NCI-H1417 treated with DMSO at 0.1 percent for 48 hours (cell line): Measurements from ENCODE around the gene DISP2.

Source experiments
- DNase-seq: peaks from one replicate; lab custom pipeline; 2025; lab: John Stamatoyannopoulos, UW

The DISP2 gene

GRCh38 chr15:40363611-40364010 lies 5.6 kb downstream of the DISP2 start:
- no peak for DNase-seq

DNA sequence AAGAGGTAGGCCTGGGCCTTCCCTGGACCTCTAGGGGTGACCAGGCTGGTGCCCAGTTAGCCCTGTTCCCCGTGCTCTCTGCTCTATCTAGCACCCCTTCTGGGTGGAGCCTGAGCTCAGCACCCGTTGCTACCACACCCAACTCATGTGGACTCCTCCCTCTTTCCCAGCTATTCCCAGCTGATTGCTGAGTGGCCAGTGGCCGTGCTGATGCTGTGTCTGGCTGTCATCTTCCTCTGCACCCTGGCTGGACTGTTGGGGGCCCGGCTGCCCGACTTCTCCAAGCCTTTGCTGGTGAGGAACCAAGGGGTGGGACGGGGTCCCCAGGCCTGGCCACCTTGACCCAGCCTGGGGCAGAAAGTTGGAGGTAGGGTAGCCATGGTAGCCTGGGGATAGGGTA lies 6.2 kb downstream of the DISP2 start:
- no peak for DNase-seq

GRCh38 chr15:40365016-40365415 lies 7.0 kb downstream of the DISP2 start:
- no peak for DNase-seq

DNA sequence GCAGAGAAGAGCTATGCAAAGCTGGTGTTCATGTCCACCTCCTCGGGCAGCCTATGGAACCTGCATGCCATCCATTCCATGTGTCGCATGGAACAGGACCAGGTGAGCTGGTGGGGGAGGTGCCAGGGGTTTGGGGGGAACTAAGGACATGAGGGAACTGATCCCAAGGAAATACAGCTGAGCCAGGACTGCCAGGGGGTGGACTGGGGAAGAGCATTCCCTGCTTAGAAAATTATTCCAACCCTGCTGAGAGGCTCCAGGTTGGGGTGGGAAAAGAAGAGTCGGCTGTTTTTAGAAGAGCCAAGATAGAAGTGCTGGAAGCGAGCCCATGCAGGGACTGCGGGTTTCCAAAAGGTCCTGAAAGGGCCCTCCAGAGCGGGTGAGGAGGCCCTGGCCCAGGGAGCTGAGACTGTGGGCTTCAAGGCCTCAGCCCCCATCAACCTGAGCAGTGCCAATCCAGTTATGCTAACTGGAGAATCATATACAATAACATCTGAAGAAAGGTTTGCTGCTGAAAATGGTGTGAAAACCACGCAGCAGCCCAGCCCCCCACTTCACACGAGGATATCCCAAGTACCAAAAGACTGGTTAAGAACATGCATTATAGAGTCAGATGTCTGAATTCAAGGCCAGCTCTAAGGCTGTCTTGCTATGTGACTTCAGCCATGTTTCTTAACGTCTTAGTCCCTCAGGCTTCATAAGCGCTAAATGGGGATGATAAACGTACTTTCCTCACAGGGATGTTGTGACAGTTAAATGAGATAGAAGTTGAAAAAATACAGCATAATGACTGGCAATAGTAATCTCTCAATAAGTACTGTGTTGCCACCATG lies 7.8 kb downstream of the DISP2 start:
- DNase-seq = no peak

GRCh38 chr15:40366457-40367370 lies 8.7 kb downstream of the DISP2 start:
- DNase-seq = no peak

DNA sequence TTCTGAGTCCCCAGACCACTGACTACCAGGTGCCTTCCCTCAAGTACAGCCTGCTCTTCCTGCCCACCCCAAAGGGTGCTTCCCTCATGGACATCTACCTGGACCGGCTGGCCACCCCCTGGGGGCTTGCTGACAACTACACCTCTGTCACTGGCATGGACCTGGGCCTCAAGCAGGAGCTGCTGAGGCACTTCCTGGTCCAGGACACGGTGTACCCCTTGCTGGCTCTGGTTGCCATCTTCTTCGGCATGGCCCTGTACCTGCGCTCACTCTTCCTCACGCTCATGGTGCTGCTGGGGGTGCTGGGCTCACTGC lies 9.3 kb downstream of the DISP2 start:
- DNase-seq = no peak

- no peak for DNase-seq
Measured at GRCh38 chr15:40367686-40368611, 9.9 kb downstream of the DISP2 start.

DNA sequence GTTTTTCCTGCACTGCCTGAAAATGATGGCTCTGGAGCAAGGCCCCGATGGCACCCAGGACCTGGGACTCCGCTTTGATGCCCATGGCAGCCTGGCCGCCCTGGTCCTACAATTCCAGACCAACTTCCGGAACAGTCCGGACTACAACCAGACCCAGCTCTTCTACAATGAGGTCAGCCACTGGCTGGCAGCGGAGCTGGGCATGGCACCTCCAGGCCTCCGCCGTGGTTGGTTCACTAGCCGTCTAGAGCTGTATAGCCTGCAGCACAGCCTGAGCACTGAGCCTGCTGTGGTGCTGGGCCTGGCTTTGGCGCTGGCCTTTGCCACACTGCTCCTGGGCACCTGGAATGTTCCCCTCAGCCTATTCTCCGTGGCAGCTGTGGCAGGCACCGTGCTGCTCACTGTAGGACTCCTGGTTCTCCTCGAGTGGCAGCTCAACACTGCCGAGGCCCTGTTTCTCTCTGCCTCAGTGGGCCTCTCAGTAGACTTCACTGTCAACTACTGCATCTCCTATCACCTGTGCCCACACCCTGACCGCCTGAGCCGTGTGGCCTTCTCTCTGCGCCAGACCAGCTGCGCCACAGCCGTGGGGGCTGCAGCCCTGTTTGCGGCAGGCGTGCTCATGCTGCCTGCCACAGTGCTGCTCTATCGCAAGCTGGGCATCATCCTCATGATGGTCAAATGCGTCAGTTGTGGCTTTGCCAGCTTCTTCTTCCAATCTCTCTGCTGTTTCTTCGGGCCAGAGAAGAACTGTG lies 10.9 kb downstream of the DISP2 start:
- DNase-seq = no peak

DNA sequence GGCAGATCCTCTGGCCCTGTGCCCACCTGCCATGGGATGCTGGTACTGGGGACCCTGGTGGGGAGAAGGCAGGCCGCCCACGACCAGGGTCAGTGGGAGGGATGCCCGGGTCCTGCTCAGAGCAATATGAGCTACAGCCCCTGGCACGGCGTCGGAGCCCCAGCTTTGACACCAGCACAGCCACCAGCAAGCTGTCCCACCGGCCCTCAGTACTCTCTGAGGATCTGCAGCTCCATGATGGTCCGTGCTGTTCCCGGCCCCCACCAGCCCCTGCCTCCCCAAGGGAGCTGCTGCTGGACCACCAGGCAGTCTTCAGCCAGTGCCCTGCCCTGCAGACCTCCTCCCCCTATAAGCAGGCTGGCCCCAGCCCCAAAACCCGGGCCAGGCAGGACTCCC lies 11.5 kb downstream of the DISP2 start:
- no peak for DNase-seq

DNA sequence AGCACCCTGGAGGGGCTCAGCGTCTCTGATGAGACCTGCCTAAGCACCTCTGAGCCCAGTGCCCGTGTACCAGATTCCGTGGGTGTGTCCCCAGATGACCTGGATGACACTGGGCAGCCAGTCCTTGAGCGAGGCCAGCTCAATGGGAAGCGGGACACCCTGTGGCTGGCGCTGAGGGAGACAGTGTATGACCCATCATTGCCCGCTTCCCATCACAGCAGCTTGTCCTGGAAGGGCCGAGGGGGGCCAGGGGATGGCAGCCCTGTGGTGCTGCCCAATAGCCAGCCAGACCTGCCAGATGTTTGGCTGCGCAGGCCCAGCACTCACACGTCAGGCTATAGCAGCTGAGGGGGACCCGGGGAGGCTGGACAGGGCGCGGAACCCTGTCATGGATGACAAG lies 12.0 kb downstream of the DISP2 start:
- no peak for DNase-seq

GRCh38 chr15:40372981-40373380 lies 15.0 kb downstream of the DISP2 start:
- no peak for DNase-seq

GRCh38 chr15:40377606-40378005 lies 19.6 kb downstream of the DISP2 start:
- no peak for DNase-seq

DNA sequence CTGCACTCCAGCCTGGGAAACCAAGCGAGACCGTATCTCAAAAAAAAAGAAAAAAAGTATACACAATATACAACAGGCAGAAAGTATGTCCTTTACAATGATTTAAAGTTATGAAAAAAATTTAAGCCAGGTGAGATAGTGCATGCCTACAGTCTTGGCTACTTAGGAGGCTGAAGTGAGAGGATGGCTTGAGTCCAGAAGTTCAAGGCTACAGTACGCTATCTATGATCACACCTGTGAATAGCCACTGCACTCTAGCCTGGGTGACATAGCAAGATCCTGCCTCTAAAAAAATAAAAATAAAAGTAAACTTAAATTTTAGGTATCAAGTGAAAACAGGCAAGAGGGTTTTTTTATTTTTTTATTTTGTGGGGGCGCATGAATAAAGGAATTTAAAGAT lies 21.4 kb downstream of the DISP2 start:
- no peak for DNase-seq

DNA sequence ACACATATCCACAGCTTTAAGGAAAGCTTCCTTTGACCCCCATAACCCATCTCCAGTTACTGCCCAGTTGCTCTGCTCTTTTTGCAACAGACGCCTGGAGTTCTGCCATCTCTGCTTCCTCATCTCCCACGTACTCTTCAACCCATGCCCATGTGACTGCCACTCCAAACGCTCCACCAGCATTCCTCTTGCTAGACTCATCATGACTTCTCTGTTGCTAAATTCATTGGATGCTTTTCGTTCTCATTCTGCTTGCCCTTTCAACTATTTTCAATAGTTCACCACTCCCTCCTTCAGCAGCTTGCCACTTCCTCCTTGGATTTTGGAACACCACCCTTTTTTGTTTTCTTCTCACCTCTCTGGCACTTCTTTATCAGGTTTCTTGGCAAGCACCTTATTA lies 21.8 kb downstream of the DISP2 start:
- DNase-seq = no peak

DNA sequence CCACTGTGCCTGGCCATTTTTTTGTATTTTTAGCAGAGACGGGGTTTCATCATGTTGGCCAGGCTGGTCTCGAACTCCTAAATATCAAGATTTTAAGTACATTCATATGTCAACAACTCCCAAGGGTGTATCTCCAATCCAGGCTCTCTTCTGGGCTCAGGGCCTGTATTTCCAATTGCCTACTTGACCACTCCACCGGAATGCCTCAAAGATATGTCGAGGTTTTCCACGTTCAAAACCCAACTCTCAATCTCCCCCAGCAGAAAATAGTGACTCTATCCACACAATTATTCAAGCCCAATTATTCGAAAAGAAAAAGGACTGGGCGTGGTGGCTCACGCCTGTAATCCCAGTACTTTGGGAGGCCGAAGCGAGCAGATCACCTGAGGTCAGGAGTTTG lies 22.6 kb downstream of the DISP2 start:
- no peak for DNase-seq

GRCh38 chr15:40381818-40382529 lies 24.0 kb downstream of the DISP2 start:
- no peak for DNase-seq

DNA sequence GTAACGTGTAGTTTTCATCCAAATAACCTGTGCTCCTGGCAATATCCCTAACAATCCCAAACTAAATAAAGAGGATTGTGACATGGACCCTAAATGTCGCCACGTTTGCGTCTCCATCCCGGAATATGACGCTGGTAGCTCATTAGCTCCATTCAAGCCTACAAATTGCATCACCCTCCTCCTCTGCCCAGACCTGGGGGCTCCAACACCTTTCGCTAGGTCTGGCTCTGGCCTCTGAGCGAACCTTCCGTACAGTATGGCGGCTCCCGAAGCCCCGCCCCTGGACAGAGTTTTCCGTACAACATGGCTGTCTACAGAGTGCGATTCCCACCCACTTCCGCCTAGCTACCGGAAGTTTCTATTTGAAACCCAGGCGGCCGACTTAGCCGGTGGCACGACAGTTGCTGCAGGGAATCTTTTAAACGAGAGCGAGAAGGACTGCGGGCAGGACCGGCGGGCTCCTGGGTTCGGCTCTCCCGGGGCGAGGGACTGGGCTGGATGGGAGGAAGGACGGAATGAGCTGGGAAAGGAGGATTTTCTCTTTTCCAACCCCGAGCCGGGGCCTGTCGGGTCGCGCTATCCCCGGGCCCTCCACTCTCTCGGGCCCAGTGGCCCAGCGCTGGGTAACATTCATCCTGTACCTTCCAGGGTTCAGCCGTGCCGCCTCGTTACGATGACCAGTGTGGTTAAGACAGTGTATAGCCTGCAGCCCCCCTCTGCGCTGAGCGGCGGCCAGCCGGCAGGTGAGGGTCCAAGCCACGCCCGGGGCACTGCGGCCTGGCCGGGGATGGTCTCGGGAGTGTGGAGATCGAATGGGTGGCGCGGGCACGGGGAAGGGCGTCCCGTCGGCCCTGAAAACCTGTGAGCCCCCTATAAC lies 24.8 kb downstream of the DISP2 start, which contains the start of gene KNSTRN:
TSS of gene KNSTRN (plus strand) at position 142 of the 877 bp plus-strand sequence. CDS start at position 257, 115 bp downstream.
- DNase-seq = peak; percentile 60

- no peak for DNase-seq
Measured at GRCh38 chr15:40386480-40386879, 28.5 kb downstream of the DISP2 start.

DNA sequence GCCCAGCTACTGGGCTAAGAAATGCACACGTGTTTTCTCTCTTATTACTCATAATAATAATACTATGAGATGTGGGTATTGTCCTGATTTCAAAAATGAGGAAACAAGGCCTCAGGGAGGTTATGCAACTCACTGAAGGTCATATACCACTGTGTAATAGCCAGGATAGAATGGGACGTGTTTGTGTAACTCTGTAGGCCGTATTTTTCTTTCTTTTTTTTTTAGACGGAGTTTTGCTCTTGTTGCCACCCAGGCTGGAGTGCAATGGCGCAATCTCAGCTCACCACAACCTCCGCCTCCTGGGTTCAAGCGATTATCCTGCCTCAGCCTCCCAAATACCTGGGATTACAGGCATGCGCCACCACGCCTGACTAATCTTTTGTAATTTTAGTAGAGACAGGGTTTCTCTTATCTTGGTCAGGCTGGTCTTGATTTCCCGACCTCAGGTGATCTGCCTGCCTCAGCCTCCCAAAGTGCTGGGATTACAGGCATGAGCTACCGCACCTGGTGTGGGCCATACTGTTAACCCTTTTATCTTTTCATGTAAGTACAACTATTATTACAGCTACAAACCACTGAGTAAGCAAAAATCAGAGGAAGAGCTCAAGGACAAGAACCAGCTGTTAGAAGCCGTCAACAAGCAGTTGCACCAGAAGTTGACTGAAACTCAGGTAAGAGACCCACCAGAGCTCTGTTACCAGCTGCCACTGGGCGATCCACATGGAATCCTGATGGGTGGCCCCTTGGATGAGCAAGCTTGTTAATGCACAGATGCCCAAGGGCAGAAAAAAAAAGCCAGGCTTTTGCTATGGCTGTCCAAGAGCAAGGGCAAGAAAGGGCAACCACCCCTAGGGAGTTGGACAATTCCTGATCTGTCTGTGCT lies 31.2 kb downstream of the DISP2 start:
- no peak for DNase-seq
